ENCODE data around the gene FBXW10B. TPM values are rescaled to one million over a fixed set of nuclear protein-coding genes. Genes with fewer than 3 reads are reported as not detected.

Gene FBXW10B
- total RNA-seq, 1 experiment from 2014 or later, result 1.2 TPM

GRCh38 chr17:15660077-15660476, 40.6 kb upstream of the FBXW10B start:
- Histone ChIP-seq H3K4me2 (ENCODE audit: low read length) (peak overlapping the region; percentile 64), H3K27ac (ENCODE audit: low read depth, low read length) (peak overlapping the region; percentile 89; the same call in 1 of the 2 replicates)
- RAD21 ChIA-PET (ENCODE audit: low non-redundant PET in 1 of 2, low total read pairs in 2 of 2, uncharacterized antibody in 2 of 2, unreplicated experiment in 2 of 2), result no interaction called here

GRCh38 chr17:15659663-15660062, 40.2 kb upstream of the FBXW10B start:
- Histone ChIP-seq H3K4me2 (ENCODE audit: low read length) (peak overlapping the region; percentile 64), H4K20me1 (ENCODE audit: insufficient read depth) (no peaks in the 10 kb centered on the region), H2AFZ (ENCODE audit: low read depth, low read length, poor library complexity, severe bottlenecking) (no peak overlapping the region), H3K36me3 (ENCODE audit: control insufficient read depth in 1 of 2, insufficient read depth in 2 of 2, low read length in 2 of 2) (peaks cover 2 to 7% of the 10 kb centered on the region in 2 experiments; a peak in 2 of 4 replicates), H3K79me2 (ENCODE audit: insufficient read depth, low read length) (no peaks in the 10 kb centered on the region), H3K27me3 (ENCODE audit: insufficient read depth, low read length) (no peaks in the 10 kb centered on the region), H3K9ac (ENCODE audit: low read length) (peak overlapping the region; percentile 42), H3K9me3 (ENCODE audit: control insufficient read depth in 1 of 2, insufficient read depth in 1 of 2, low read depth in 1 of 2, low read length in 2 of 2) (no peaks in the 10 kb centered on the region), H3K9me2 (ENCODE audit: insufficient read depth) (no peaks in the 10 kb centered on the region), H3K27ac (ENCODE audit: low read depth, low read length) (peak overlapping the region; percentile 89; the same call in 1 of the 2 replicates), H3K4me1 (ENCODE audit: control insufficient read depth in 1 of 2, insufficient read depth in 2 of 2, low read length in 2 of 2) (peaks cover 55 to 79% of the 10 kb centered on the region in 2 experiments), H3K4me3 (replicated peaks in 1 of 2; ENCODE audit: low read depth in 1 of 2, low read length in 2 of 2) (0 out of 4 replicates have a peak overlapping the region, but pooled peaks of 1 of the 2 experiments have one; percentile 1)
- intact Hi-C loops (cut with micrococcal nuclease), result no loop called here
- CTCF ChIA-PET, result no interaction called here
- no TSS peak for BruUV-seq (replicated peaks)
- ATAC-seq (peak; percentile 86), DNase-seq (ENCODE audit: low read depth, low spot score) (peak; percentile 77)
- RAD21 ChIA-PET (ENCODE audit: low non-redundant PET in 1 of 2, low total read pairs in 2 of 2, uncharacterized antibody in 2 of 2, unreplicated experiment in 2 of 2), result no interaction called here
- POLR2A ChIA-PET, result interaction anchor here (0.6 kb wide), 1 partner anchor 726 kb away, joined by 3 read pairs; no protein-coding TSS in a partner anchor
- peak; percentile 35 for TF ChIP-seq RAD21 (IDR thresholded peaks at IDR 0.05; ENCODE audit: low read depth)
- no peak for TF ChIP-seq POLR2A (IDR thresholded peaks at IDR 0.05; ENCODE audit: borderline replicate concordance, extremely low read depth, insufficient read depth, insufficient read length)
- TF ChIP-seq EZH2phosphoT487 (IDR thresholded peaks at IDR 0.05; ENCODE audit: borderline replicate concordance), result no peak
- no peak for TF ChIP-seq ZNF274 (IDR thresholded peaks at IDR 0.05; ENCODE audit: low read depth, low read length)
- peak; percentile 50; the same call in 1 of the 2 replicates for TF ChIP-seq POLR2AphosphoS5 (IDR thresholded peaks at IDR 0.05; ENCODE audit: low read depth, low read length)
- no peak; the same call in 1 of the 2 replicates for TF ChIP-seq SIN3A (IDR thresholded peaks at IDR 0.05; ENCODE audit: low read depth)
- no peak for TF ChIP-seq ATF3 (IDR thresholded peaks at IDR 0.05)
- TF ChIP-seq CEBPB (IDR thresholded peaks at IDR 0.05; ENCODE audit: low read depth), result 0 out of 2 replicates have a peak, but pooled peaks have one; percentile 24
- TF ChIP-seq SP1 (IDR thresholded peaks at IDR 0.05; ENCODE audit: low read depth), result peak; percentile 80
- no peak for TF ChIP-seq ZBTB33 (IDR thresholded peaks at IDR 0.05; ENCODE audit: extremely low read depth, insufficient replicate concordance, low read length)
- TF ChIP-seq FOSL1 (IDR thresholded peaks at IDR 0.05; ENCODE audit: low read depth), result peak; percentile 35; the same call in 1 of the 2 replicates
- peak; percentile 63 for TF ChIP-seq YY1 (IDR thresholded peaks at IDR 0.05; ENCODE audit: extremely low read depth, insufficient replicate concordance, low read depth, low read length)
- TF ChIP-seq REST (IDR thresholded peaks at IDR 0.05; ENCODE audit: low read depth), result no peak
- no peak for TF ChIP-seq ZFX (IDR thresholded peaks at IDR 0.05)

More at GRCh38 chr17:15660077-15660476, 40.6 kb upstream of the FBXW10B start:
- TF ChIP-seq RAD21 (IDR thresholded peaks at IDR 0.05; ENCODE audit: low read depth), result no peak
- DNase-seq (ENCODE audit: low read depth, low spot score) (no peak), ATAC-seq (no peak)
- Histone ChIP-seq H3K4me1 (ENCODE audit: control insufficient read depth in 1 of 2, insufficient read depth in 2 of 2, low read length in 2 of 2) (peaks cover 51 to 75% of the 10 kb centered on the region in 2 experiments), H3K9me3 (ENCODE audit: control insufficient read depth in 1 of 2, insufficient read depth in 1 of 2, low read depth in 1 of 2, low read length in 2 of 2) (no peaks in the 10 kb centered on the region), H3K9me2 (ENCODE audit: insufficient read depth) (no peaks in the 10 kb centered on the region), H3K9ac (ENCODE audit: low read length) (peak overlapping the region; percentile 42), H2AFZ (ENCODE audit: low read depth, low read length, poor library complexity, severe bottlenecking) (no peak overlapping the region), H3K79me2 (ENCODE audit: insufficient read depth, low read length) (no peaks in the 10 kb centered on the region), H3K27me3 (ENCODE audit: insufficient read depth, low read length) (no peaks in the 10 kb centered on the region), H3K4me3 (replicated peaks in 1 of 2; ENCODE audit: low read depth in 1 of 2, low read length in 2 of 2) (0 out of 4 replicates have a peak overlapping the region, but pooled peaks of 1 of the 2 experiments have one; percentile 1), H4K20me1 (ENCODE audit: insufficient read depth) (no peaks in the 10 kb centered on the region), H3K36me3 (ENCODE audit: control insufficient read depth in 1 of 2, insufficient read depth in 2 of 2, low read length in 2 of 2) (peaks cover 2 to 7% of the 10 kb centered on the region in 2 experiments; a peak in 2 of 4 replicates)
- BruUV-seq (replicated peaks), result no TSS peak
- intact Hi-C loops (cut with micrococcal nuclease), result no loop called here
- ChIA-PET POLR2A (interaction anchor here (0.6 kb wide), 1 partner anchor 726 kb away, joined by 3 read pairs; no protein-coding TSS in a partner anchor), CTCF (no interaction called here)
